Skin epidermis (tissue), 12 donors: ENCODE measurements around the gene ZNF609.
A peak's percentile ranks its signal among the peaks of the same experiment; 100 is the strongest.
"Not testable (repeated sequence)": the region's sequence is repeated elsewhere in the genome, so short reads cannot be mapped to it uniquely, and the experiment has no call there.

Source experiments
- H3K27ac ChIP-seq, 21 experiments: fragments of 200-600 bp; sonication (generic) in 11 of 21; one replicate each; pipeline ENCODE4 v1.5.0; 2020; ENCODE audit warnings: mild to moderate bottlenecking in 3 of 21, inconsistent platforms in 2 of 21, moderate library complexity in 2 of 21
- H3K4me3 ChIP-seq, 7 experiments: fragments of 200-600 bp; sonication (generic) in 2 of 7; one replicate each; pipeline ENCODE4 v1.5.0; 2020; ENCODE audit warnings: inconsistent platforms in 2 of 7, mild to moderate bottlenecking in 2 of 7, moderate library complexity in 1 of 7

ZNF609 gene

DNA sequence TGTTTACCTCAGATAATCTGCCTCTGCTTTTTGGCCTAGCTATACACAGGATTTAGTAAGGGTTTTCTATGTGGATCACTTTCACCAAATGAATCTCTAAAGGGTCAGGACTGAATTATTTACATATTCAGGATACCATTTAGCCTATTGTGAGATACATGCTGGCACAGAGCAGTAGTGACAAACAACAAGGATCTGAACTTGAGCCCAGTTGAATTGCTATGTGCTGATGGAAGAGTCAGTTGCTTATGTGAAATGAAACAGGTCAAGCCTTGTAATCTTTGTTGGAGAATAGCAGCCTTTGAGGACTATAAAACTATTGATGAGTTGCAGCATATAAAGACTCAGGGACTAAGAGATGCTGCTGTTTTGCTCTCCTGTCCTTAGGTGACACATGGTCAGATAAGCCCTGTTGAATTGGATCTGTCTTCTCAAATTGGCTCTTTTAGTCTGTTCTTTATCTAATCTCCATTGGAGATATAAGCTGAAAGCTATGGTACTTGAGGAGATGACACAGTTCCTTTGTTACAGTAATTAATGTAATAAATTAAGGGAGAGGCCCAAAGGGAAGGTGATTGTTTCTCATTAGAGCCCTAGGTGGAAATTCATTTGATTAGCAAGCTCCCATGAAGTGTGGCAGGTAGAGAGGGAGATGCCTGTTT, 30.4 kb downstream of the ZNF609 start:
- no peak overlapping the region for H3K27ac ChIP-seq
- H3K4me3 ChIP-seq: no peak overlapping the region

- no peak overlapping the region for H3K4me3 ChIP-seq
- no peak overlapping the region for H3K27ac ChIP-seq
Measured at GRCh38 chr15:64493641-64494040, 33.3 kb downstream of the ZNF609 start.

DNA sequence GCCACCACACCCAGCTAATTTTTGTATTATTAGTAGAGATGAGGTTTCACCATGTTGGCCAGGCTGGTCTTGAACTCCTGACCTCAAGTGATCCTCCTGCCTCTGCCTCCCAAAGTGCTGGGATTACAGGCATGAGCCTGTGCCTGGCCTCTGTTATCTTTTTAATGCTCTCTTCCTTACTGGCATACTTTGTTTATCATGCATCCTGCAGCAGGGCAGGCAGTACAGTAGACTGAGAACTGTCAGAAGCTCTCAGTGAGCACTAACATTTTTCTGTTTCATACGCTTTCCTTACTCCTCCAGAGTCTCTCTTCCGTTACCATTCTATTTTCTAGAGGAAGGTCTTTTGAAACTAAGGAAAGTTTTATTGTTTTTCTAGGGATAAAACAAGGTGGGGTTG, 35.6 kb downstream of the ZNF609 start:
- not testable (repeated sequence) for H3K4me3 ChIP-seq, H3K27ac ChIP-seq

DNA sequence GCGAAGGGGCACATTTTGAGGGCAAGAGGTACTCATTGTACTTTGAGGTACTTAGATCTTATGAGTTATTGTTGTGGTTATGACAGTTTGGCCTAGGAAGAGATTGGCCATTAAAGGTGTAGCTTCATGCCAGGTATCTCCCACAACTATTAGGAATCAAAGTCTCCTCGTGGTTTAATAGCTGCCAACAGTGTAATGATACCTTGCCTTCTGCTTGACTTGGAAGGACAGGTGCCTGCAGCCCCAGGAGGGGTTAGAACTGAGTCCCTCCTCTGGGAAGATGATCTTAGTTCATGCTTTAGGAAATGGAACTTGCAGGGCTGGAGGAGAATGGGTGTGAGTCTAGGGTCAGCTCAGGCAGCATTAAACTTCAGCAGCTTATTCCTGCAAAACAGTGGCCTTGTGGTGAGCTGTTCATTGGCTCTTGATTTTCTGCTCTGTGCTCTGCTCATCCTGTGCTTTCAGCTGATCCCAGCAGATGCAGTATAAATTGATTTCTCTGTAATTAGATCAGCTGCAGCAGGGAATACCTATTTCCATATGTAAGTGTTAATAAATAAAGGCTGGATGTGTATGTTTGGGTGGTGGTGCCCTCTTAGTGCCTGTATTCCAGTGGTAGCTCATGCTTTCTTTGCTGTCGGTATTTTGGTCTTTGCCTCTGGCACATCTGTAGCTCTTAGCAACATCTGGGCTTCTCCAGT, 40.5 kb downstream of the ZNF609 start:
- Histone ChIP-seq H3K4me3 (no peak overlapping the region), H3K27ac (peak overlapping the region in 3 of 21 experiments; percentile 21 to 54 (median 22))

GRCh38 chr15:64501396-64501715, 41.0 kb downstream of the ZNF609 start:
- H3K4me3 ChIP-seq: no peak overlapping the region
- peak overlapping the region in 5 of 21 experiments; percentile 21 to 74 (median 45) for H3K27ac ChIP-seq

DNA sequence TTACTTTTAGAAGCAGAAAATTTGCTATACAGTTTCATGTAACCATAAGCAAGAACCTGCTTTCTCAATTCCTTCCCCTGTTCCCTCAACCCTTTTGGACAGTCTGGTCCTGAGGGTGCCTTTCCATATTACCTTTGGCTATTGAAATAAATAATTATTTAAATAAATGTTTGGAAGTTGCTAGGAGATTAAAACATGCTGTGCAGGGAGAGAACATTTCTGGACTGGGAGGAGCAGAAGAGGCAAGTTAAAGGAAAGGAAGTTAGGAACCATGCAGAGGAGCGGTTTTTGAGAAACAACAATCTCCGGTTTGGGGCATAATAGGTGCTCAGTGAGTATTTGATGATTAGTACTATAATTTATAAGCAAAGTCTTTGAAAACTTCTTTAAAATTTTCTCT, 41.8 kb downstream of the ZNF609 start:
- peak overlapping the region in 13 of 21 experiments; percentile 11 to 80 (median 45) for H3K27ac ChIP-seq

GRCh38 chr15:64502551-64502950, 42.2 kb downstream of the ZNF609 start:
- Histone ChIP-seq H3K4me3 (no peak overlapping the region), H3K27ac (peak overlapping the region in 14 of 21 experiments; percentile 7 to 80 (median 42))

More for the DNA sequence above, 41.8 kb downstream of the ZNF609 start:
- H3K4me3 ChIP-seq: no peak overlapping the region

- Histone ChIP-seq H3K27ac (peak overlapping the region in 15 of 21 experiments; percentile 2 to 80 (median 45)), H3K4me3 (no peak overlapping the region)
Measured at GRCh38 chr15:64503197-64503596, 42.8 kb downstream of the ZNF609 start.

DNA sequence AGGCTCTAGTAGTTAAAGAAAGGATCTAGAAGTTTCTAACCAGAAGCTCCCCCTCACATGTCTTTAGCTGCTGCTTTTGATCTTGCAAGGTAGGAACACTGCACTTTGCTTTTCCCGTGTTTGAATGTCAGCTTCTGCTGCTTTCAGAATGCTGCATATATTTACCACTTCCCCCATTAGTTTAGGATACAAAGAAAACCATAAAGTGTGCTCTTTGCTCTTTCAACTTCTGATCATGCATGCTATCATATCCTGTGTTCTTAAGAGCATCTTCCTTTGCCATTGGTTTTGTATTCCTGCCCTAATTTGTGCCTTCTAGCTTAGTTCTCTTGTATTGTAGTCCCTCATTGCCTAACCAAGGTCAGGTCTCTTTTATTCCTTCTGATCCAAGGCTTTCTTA, 43.3 kb downstream of the ZNF609 start:
- Histone ChIP-seq H3K4me3 (no peak overlapping the region), H3K27ac (peak overlapping the region in 11 of 21 experiments; percentile 7 to 80 (median 52))

- Histone ChIP-seq H3K4me3 (no peak overlapping the region), H3K27ac (peak overlapping the region in 8 of 21 experiments; percentile 13 to 36 (median 18))
Measured at GRCh38 chr15:64507293-64507802, 47.0 kb downstream of the ZNF609 start.

- H3K27ac ChIP-seq: peak overlapping the region in 4 of 21 experiments; percentile 13 to 36 (median 22)
- no peak overlapping the region for H3K4me3 ChIP-seq
Measured at GRCh38 chr15:64507845-64508244, 47.5 kb downstream of the ZNF609 start.

DNA sequence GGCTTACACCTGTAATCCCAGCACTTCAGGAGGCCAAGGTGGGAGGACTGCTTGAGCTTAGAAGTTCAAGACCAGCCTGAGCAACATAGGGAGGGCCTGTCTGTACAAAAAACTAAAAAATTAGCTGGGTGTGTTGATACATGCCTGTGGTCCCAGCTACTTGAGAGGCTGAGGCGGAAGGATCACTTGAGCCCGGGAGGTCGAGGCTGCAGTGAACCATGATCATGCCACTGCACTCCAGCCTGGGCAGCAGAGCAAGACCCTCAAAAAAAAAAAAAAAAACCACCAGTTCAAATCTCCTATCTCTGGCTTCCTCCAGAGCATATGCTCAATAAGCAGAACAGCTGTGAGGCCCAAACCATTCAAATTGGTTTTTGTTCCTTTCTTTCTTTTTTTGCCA, 53.4 kb downstream of the ZNF609 start:
- Histone ChIP-seq H3K27ac (no peak overlapping the region), H3K4me3 (no peak overlapping the region)

- H3K4me3 ChIP-seq: no peak overlapping the region
- H3K27ac ChIP-seq: no peak overlapping the region
Measured at GRCh38 chr15:64515196-64515595, 54.8 kb downstream of the ZNF609 start.

- Histone ChIP-seq H3K27ac (no peak overlapping the region), H3K4me3 (no peak overlapping the region)
Measured at GRCh38 chr15:64515825-64516224, 55.4 kb downstream of the ZNF609 start.

GRCh38 chr15:64519897-64520296, 59.5 kb downstream of the ZNF609 start:
- Histone ChIP-seq H3K27ac (no peak overlapping the region), H3K4me3 (no peak overlapping the region)

DNA sequence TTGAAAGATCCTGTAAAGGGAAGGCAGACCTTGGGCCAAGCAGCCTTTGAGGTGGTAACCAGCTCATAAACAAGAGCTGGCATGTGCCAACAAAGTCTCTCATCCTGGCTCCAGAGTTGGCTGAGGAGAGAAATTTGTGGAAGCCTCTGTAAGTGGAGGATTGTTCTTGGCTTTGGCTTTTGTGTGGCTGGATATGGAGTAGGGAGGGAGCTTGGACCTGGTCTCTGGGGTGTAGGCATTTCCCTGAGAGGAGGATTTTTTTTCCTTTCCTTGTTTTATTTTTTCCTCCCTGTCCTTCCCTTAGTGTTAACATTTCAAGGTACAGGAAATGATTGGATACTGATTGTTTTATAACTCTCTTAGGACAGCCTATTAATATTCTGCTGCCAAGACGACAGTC, 60.8 kb downstream of the ZNF609 start:
- Histone ChIP-seq H3K27ac (peak overlapping the region in 12 of 21 experiments; percentile 18 to 71 (median 34)), H3K4me3 (no peak overlapping the region)

- Histone ChIP-seq H3K27ac (peak overlapping the region in 12 of 21 experiments; percentile 12 to 71 (median 31)), H3K4me3 (no peak overlapping the region)
Measured at GRCh38 chr15:64521726-64522164, 61.4 kb downstream of the ZNF609 start.

- peak overlapping the region in 6 of 21 experiments; percentile 12 to 62 (median 28) for H3K27ac ChIP-seq
- H3K4me3 ChIP-seq: no peak overlapping the region
Measured at GRCh38 chr15:64522226-64522823, 61.9 kb downstream of the ZNF609 start.

GRCh38 chr15:64523240-64523639, 62.9 kb downstream of the ZNF609 start:
- no peak overlapping the region for H3K4me3 ChIP-seq
- no peak overlapping the region for H3K27ac ChIP-seq

GRCh38 chr15:64524778-64525177, 64.4 kb downstream of the ZNF609 start:
- Histone ChIP-seq H3K4me3 (no peak overlapping the region), H3K27ac (no peak overlapping the region)
